HAP-1 (cell line): Measurements from ENCODE around the gene SNRPD3.
"Not testable (repeated sequence)": the region's sequence is repeated elsewhere in the genome, so short reads cannot be mapped to it uniquely, and the experiment has no call there.

Source experiments
- DNase-seq, 2 experiments: peaks; one replicate each; pipeline ENCODE4 v3.0.0-alpha.2; 2016 to 2020; ENCODE audit warnings: low spot score in 2 of 2
- H3K27me3 ChIP-seq: fragments of 250-450 bp; sonication (Bioruptor Pico); 2 replicates; pipeline ENCODE4 v1.5.1; 2020; ENCODE audit warnings: low read depth, mild to moderate bottlenecking, moderate library complexity
- H3K36me3 ChIP-seq: fragments of 250-450 bp; sonication (Bioruptor Pico); replicated peaks from 2 replicates; pipeline ENCODE4 v1.5.1; 2020; ENCODE audit warnings: mild to moderate bottlenecking
- H3K4me1 ChIP-seq: fragments of 250-450 bp; sonication (Bioruptor Pico); 2 replicates; pipeline ENCODE4 v1.5.1; 2020; ENCODE audit warnings: mild to moderate bottlenecking
- H3K4me3 ChIP-seq: fragments of 250-450 bp; sonication (Bioruptor Pico); 2 replicates; pipeline ENCODE4 v1.5.1; 2020; ENCODE audit warnings: mild to moderate bottlenecking, moderate library complexity
- H3K9me3 ChIP-seq: fragments of 250-450 bp; sonication (Bioruptor Pico); 2 replicates; pipeline ENCODE4 v1.5.1; 2020; ENCODE audit warnings: mild to moderate bottlenecking, moderate library complexity
- in situ Hi-C: fragments of 300-500 bp; cut with MboI; formaldehyde crosslinking; loops from 3 replicates; pipeline ENCODE4 v1.14.3; 2020; ENCODE audit warnings: low sequenced_read_pairs, inconsistent platforms, mixed read lengths

The SNRPD3 gene

GRCh38 chr22:24607429-24607983 is 51.7 kb downstream of the SNRPD3 start:
- DNase-seq, H3K27me3 ChIP-seq, H3K36me3 ChIP-seq, H3K9me3 ChIP-seq, H3K4me3 ChIP-seq, in situ Hi-C loops, H3K4me1 ChIP-seq: not testable (repeated sequence)

DNA sequence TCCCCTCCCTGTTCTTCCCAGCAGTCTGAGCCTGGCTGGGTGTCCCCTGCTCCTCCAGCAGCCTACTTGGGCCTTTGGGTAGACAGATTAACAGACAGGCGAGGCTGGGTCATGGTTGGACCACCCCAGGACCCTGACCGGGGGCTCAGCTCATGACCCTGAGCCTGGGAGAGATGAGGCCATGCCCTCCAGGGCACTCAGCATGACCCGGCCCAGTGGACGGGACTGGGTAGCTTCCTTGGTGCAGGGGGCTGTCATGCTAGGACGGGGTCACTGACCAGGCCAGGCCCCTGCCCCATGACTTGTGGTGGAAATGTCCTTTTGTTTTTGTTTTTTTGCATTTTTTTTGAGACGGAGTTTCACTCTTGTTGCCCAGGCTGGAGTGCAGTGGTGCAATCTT is 52.5 kb downstream of the SNRPD3 start:
- in situ Hi-C loops, H3K27me3 ChIP-seq, DNase-seq, H3K4me3 ChIP-seq, H3K36me3 ChIP-seq, H3K9me3 ChIP-seq, H3K4me1 ChIP-seq: not testable (repeated sequence)

DNA sequence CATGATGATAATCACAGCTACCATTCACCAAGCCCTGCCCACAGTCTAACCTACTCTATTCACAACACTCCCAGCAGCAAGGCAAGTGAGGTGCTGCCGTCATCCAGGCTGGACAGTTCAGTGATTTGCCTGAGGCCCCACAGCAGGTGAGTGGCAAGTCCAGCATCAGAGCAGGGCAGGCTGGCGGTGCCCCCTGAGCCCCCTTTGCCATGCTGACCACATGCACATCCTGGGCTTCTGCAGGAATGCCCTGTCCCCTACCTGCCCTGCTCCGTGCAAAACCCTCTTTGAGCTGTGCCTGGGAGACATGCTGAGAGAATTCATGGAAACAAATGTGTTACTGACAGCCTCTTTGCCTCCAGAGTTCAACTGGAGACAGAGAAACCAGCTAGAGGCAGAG is 54.1 kb downstream of the SNRPD3 start:
- H3K9me3 ChIP-seq, result not testable (repeated sequence)

DNA sequence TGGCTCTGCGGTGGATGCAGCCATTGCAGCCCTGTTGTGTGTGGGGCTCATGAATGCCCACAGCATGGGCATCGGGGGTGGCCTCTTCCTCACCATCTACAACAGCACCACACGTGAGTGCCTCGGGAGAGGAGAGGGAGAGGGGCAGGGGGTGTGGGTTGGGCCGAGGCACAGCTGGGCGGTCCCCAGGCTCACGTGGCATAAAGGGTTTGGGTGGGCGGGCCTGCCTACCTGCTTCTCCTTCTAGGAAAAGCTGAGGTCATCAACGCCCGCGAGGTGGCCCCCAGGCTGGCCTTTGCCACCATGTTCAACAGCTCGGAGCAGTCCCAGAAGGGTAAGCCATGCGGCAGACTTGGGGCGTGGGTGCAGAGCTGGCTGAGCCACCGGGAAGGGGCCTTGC is 59.0 kb downstream of the SNRPD3 start:
- DNase-seq, in situ Hi-C loops, H3K27me3 ChIP-seq, H3K4me3 ChIP-seq, H3K4me1 ChIP-seq, H3K36me3 ChIP-seq, H3K9me3 ChIP-seq: not testable (repeated sequence)

More for the DNA sequence above, 54.1 kb downstream of the SNRPD3 start:
- H3K4me1 ChIP-seq, H3K4me3 ChIP-seq, DNase-seq, in situ Hi-C loops, H3K36me3 ChIP-seq, H3K27me3 ChIP-seq: not testable (repeated sequence)

DNA sequence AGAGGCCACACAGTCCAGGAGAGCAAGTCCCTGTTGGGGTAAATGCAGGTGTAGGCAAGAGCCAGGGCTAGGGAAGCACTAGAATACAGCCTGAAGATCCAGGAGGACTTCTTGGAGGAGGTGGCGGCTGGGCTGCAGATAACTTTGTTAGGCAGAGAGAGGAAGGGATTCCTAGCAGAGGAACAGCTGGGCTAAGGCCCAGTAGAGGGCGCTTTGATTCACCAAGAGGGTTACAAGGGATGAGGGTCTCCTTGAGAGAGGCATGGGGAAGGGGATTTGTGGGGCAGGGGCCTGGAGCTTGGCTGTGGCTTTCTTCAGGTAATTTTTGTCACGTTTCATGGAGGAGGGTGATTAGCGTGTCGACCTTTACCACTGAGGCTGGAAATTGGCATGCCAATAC is 65.4 kb downstream of the SNRPD3 start:
- H3K4me3 ChIP-seq, in situ Hi-C loops, H3K36me3 ChIP-seq, DNase-seq, H3K27me3 ChIP-seq, H3K4me1 ChIP-seq, H3K9me3 ChIP-seq: not testable (repeated sequence)

GRCh38 chr22:24622596-24622995 is 66.8 kb downstream of the SNRPD3 start:
- H3K9me3 ChIP-seq, H3K36me3 ChIP-seq, H3K4me3 ChIP-seq, in situ Hi-C loops, DNase-seq, H3K27me3 ChIP-seq, H3K4me1 ChIP-seq: not testable (repeated sequence)
